HepG2 (cell line): Measurements from ENCODE around the gene GUSB. TPM values are rescaled to one million over a fixed set of nuclear protein-coding genes. Genes with fewer than 3 reads are reported as not detected.

ENCODE experiments used
- ATAC-seq: fragments of 200-7000 bp; cut with Tn5 transposase; 3 replicates; pipeline ENCODE4 v1.9.1; 2020; ENCODE audit warnings: mild to moderate bottlenecking, moderate library complexity
- BruUV-seq: library from RNA; stranded (reverse); fragments of 400-500 nt; replicated peaks from 2 replicates; lab custom pipeline; 2021; lab: Mats Ljungman, UMichigan
- CTCF ChIA-PET: fragments of 300-600 bp; formaldehyde crosslinking; extraction: SDS; loops from one replicate; lab custom pipeline; 2021; ENCODE audit warnings: low total read pairs, inconsistent platforms, low intra/inter-chr PET ratio; lab: Yijun Ruan, JAX
- POLR2A ChIA-PET: fragments of 350-600 bp; sonication (Branson Sonifier 250); formaldehyde crosslinking; loops from one replicate; lab custom pipeline; 2020; ENCODE audit warnings: antibody characterized with exemption, inconsistent platforms; lab: Yijun Ruan, JAX
- DNase-seq: peaks from one replicate; pipeline ENCODE4 v3.0.0-alpha.2; 2015; ENCODE audit warnings: low spot score
- FAIRE-seq: peaks from 3 replicates; lab custom pipeline; 2011; peaks lifted over from hg19 to GRCh38; lab: Jason Lieb, UNC
- H2AFZ ChIP-seq: one replicate; pipeline ENCODE4 v1.6.1; 2011; ENCODE audit warnings: low read length, inconsistent platforms
- H3K27ac ChIP-seq: fragments of 300-600 bp; 3 replicates; pipeline ENCODE4 v1.8.0; 2011; ENCODE audit warnings: mixed run types, mild to moderate bottlenecking, mixed read lengths, low read length, inconsistent platforms; ENCODE audit not compliant: insufficient read depth; ENCODE audit errors: extremely low read length
- H3K27me3 ChIP-seq, 2 experiments: fragments of 200-600 bp in 1 of 2; 2 replicates in 1 of 2; 3 replicates in 1 of 2; pipeline versions ENCODE4 v1.6.0 to v1.8.0; 2011; ENCODE audit warnings: low read length in 2 of 2, mild to moderate bottlenecking in 2 of 2, moderate library complexity in 2 of 2, inconsistent platforms in 1 of 2; ENCODE audit not compliant: insufficient read depth in 2 of 2, control insufficient read depth in 1 of 2
- H3K36me3 ChIP-seq, 2 experiments: fragments of 200-600 bp in 1 of 2; replicated peaks in 1 of 2; 2 replicates in 1 of 2; 3 replicates in 1 of 2; pipeline versions ENCODE4 v1.5.1 to v1.8.0; 2011; ENCODE audit warnings: low read length in 2 of 2, inconsistent platforms in 1 of 2; ENCODE audit not compliant: insufficient read depth in 2 of 2, control insufficient read depth in 1 of 2
- H3K4me1 ChIP-seq: 2 replicates; pipeline ENCODE4 v1.5.1; 2012; ENCODE audit warnings: low read length, inconsistent platforms; ENCODE audit not compliant: insufficient read depth
- H3K4me2 ChIP-seq: 2 replicates; pipeline ENCODE4 v1.6.0; 2011; ENCODE audit warnings: low read depth, low read length, inconsistent platforms
- H3K4me3 ChIP-seq, 3 experiments: fragments of 200-600 bp in 1 of 3; sonication (generic), shearing (Covaris generic) in 1 of 3; replicated peaks in 1 of 3; 2 replicates each; pipeline ENCODE4 v1.5.1; 2011 to 2016; ENCODE audit warnings: low read length in 3 of 3, inconsistent platforms in 2 of 3, low read depth in 2 of 3, mild to moderate bottlenecking in 2 of 3, control low read depth in 1 of 3, mixed read lengths in 1 of 3; ENCODE audit not compliant: insufficient read depth in 1 of 3
- H3K79me2 ChIP-seq: one replicate; pipeline ENCODE4 v1.6.1; 2011; ENCODE audit warnings: low read length, inconsistent platforms; ENCODE audit not compliant: insufficient read depth
- H3K9ac ChIP-seq: 2 replicates; pipeline ENCODE4 v1.6.0; 2011; ENCODE audit warnings: mild to moderate bottlenecking, low read depth, low read length, inconsistent platforms; ENCODE audit not compliant: insufficient read depth
- H3K9me3 ChIP-seq: 2 replicates; pipeline ENCODE4 v1.5.1; 2012; ENCODE audit warnings: mild to moderate bottlenecking, low read length
- H4K20me1 ChIP-seq: 2 replicates; pipeline ENCODE4 v1.6.0; 2011; ENCODE audit warnings: inconsistent platforms, mild to moderate bottlenecking, low read length, moderate library complexity; ENCODE audit not compliant: insufficient read depth
- BRCA1 ChIP-seq: sonication (generic); formaldehyde crosslinking; IDR thresholded peaks from 2 replicates; pipeline ENCODE4 v1.4.0; 2020; ENCODE audit warnings: missing genetic modification reagents
- CAMTA2 ChIP-seq: sonication (generic); formaldehyde crosslinking; IDR thresholded peaks from 2 replicates; pipeline ENCODE4 v1.4.0; 2020; ENCODE audit warnings: mild to moderate bottlenecking, missing genetic modification reagents, borderline replicate concordance
- DPF2 ChIP-seq: sonication (generic); formaldehyde crosslinking; IDR thresholded peaks from 2 replicates; pipeline ENCODE4 v1.4.0; 2020; ENCODE audit warnings: mild to moderate bottlenecking, low read depth, missing genetic modification reagents, borderline replicate concordance
- GLMP ChIP-seq: sonication (generic); formaldehyde crosslinking; IDR thresholded peaks from 2 replicates; pipeline ENCODE4 v1.9.0; 2021; ENCODE audit warnings: missing genetic modification reagents, mild to moderate bottlenecking, borderline replicate concordance
- GTF3A ChIP-seq: sonication (generic); formaldehyde crosslinking; conservative IDR thresholded peaks from 2 replicates; pipeline ENCODE4 v1.4.0; 2020; ENCODE audit warnings: mild to moderate bottlenecking, missing genetic modification reagents
- MLLT10 ChIP-seq: sonication (generic); formaldehyde crosslinking; IDR thresholded peaks from 2 replicates; pipeline ENCODE4 v1.4.0; 2020; ENCODE audit warnings: missing genetic modification reagents
- RAD21 ChIP-seq: fragments of 450-650 bp; formaldehyde crosslinking; IDR thresholded peaks from 2 replicates; pipeline ENCODE4 v1.5.0; 2020; ENCODE audit warnings: mild to moderate bottlenecking
- SNAI1 ChIP-seq: sonication (generic); formaldehyde crosslinking; IDR thresholded peaks from 2 replicates; pipeline ENCODE4 v1.5.0; 2020; ENCODE audit warnings: mild to moderate bottlenecking, missing genetic modification reagents, borderline replicate concordance
- TCF12 ChIP-seq, 2 experiments: fragments of 450-650 bp in 1 of 2; sonication (generic) in 1 of 2; formaldehyde crosslinking in 1 of 2; IDR thresholded peaks; 2 replicates each; pipeline versions ENCODE4 v1.6.1 to v1.8.0; 2017 to 2022; ENCODE audit warnings: antibody characterized with exemption in 1 of 2, mild to moderate bottlenecking in 1 of 2, missing genetic modification reagents in 1 of 2, moderate library complexity in 1 of 2
- XRCC5 ChIP-seq: fragments of 200-400 bp; formaldehyde crosslinking; optimal IDR thresholded peaks from 2 replicates; pipeline ENCODE3; 2017; ENCODE audit warnings: mild to moderate bottlenecking, low read length
- ZBTB8A ChIP-seq: sonication (generic); formaldehyde crosslinking; IDR thresholded peaks from 2 replicates; pipeline ENCODE4 v1.4.0; 2020; ENCODE audit warnings: mild to moderate bottlenecking, low read depth, missing genetic modification reagents, borderline replicate concordance
- ZNF180 ChIP-seq: sonication (generic); formaldehyde crosslinking; IDR thresholded peaks from 2 replicates; pipeline ENCODE4 v1.4.0; 2020; ENCODE audit warnings: low read depth, missing genetic modification reagents, borderline replicate concordance
- ZNF44 ChIP-seq: sonication (generic); formaldehyde crosslinking; IDR thresholded peaks from 2 replicates; pipeline ENCODE4 v1.5.1; 2020; ENCODE audit warnings: mild to moderate bottlenecking, missing genetic modification reagents
- ZNF460 ChIP-seq: sonication (generic); formaldehyde crosslinking; IDR thresholded peaks from 2 replicates; pipeline ENCODE4 v1.5.1; 2020; ENCODE audit warnings: missing genetic modification reagents, mild to moderate bottlenecking, borderline replicate concordance
- ZNF556 ChIP-seq: sonication (generic); formaldehyde crosslinking; IDR thresholded peaks from 2 replicates; pipeline ENCODE4 v1.4.0; 2020; ENCODE audit warnings: mild to moderate bottlenecking, missing genetic modification reagents, borderline replicate concordance
- ZNF670 ChIP-seq: sonication (generic); formaldehyde crosslinking; IDR thresholded peaks from 2 replicates; pipeline ENCODE4 v1.8.0; 2022; ENCODE audit warnings: mild to moderate bottlenecking, missing genetic modification reagents, borderline replicate concordance
- ZNF839 ChIP-seq: sonication (generic); formaldehyde crosslinking; IDR thresholded peaks from 2 replicates; pipeline ENCODE4 v1.4.0; 2020; ENCODE audit warnings: missing genetic modification reagents, mild to moderate bottlenecking, borderline replicate concordance
- ZNF850 ChIP-seq: sonication (generic); formaldehyde crosslinking; conservative IDR thresholded peaks from 2 replicates; pipeline ENCODE4 v1.9.0; 2021; ENCODE audit warnings: mild to moderate bottlenecking, missing genetic modification reagents
- WGBS: methylation state at CpG from one replicate; pipeline ENCODE4 v1.1.6; 2017; ENCODE audit warnings: low lambda C conversion rate; 5-methylcytosine and 5-hydroxymethylcytosine counted together
- in situ Hi-C: cut with HindIII; loops from 2 replicates; pipeline ENCODE4 v1.10.0; 2017; ENCODE audit warnings: low pct_unique_long_range_greater_than_20kb; ENCODE audit not compliant: extremely low pct_ligation_motif_present
- intact Hi-C: fragments of 100-400 bp; cut with micrococcal nuclease; formaldehyde crosslinking; loops from one replicate; pipeline ENCODE4 v1.10.0; 2022; ENCODE audit not compliant: unreplicated experiment
- polyA plus RNA-seq, 8 experiments: library from polyadenylated mRNA; depleted of rRNA in 3 of 8; stranded (reverse) in 7 of 8; unstranded in 1 of 8; fragments of >200 nt; fragmentation: Illumina TruSeq in 4 of 8; extraction: Trizol in 4 of 8; gene quantifications; 2 replicates each; pipeline versions ENCODE4 v1.2.1 to v1.2.3, GENCODE V29; 2011 to 2016; ENCODE audit warnings: low read depth in 4 of 8, missing spikeins in 1 of 8, mixed read lengths in 1 of 8; ENCODE audit not compliant: insufficient read depth in 1 of 8
- total RNA-seq, 5 experiments: library from RNA; depleted of rRNA; stranded (reverse); fragments of >200 nt; fragmentation: Illumina TruSeq; extraction: Trizol; gene quantifications; 2 replicates each; pipeline ENCODE4 v1.2.3, GENCODE V29; 2016; ENCODE audit warnings: low read depth in 1 of 5

GUSB gene
- total and polyA plus RNA-seq, 2 of the 13 experiments (the other 11 are each of a cell fraction or from before 2014, with no cell fraction given) = 18.8 to 60.0 TPM

- intact Hi-C loops = no loop called here
- Histone ChIP-seq H3K79me2 (peaks cover 4% of the 10 kb centered on the region), H2AFZ (no peak overlapping the region), H3K27me3 (no peaks in the 10 kb centered on the region), H3K9ac (no peak overlapping the region), H4K20me1 (no peaks in the 10 kb centered on the region), H3K27ac (no peak overlapping the region), H3K4me2 (no peak overlapping the region), H3K4me3 (no peak overlapping the region), H3K4me1 (no peaks in the 10 kb centered on the region), H3K9me3 (no peaks in the 10 kb centered on the region), H3K36me3 (no peaks in the 10 kb centered on the region)
- ATAC-seq = no peak
- in situ Hi-C loops = no loop called here
- no peak for FAIRE-seq
- no TSS peak for BruUV-seq
- ChIA-PET CTCF (no interaction called here), POLR2A (no interaction called here)
- DNase-seq = no peak
- WGBS = 98% methylated on average over 8 of the region's 8 CpGs
- TF ChIP-seq ZNF180 (CRISPR knock-in tag) = no peak
- TF ChIP-seq XRCC5 = no peak
- TF ChIP-seq ZNF556 (CRISPR knock-in tag) = no peak
- no peak for TF ChIP-seq RAD21 (CRISPR knock-in tag)
- TF ChIP-seq TCF12 (IDR thresholded peaks at IDR 0.05) = no peak
- TF ChIP-seq TCF12 (CRISPR knock-in tag; IDR thresholded peaks at IDR 0.05) = no peak
- TF ChIP-seq CAMTA2 = no peak
- no peak for TF ChIP-seq MLLT10
- TF ChIP-seq ZNF670 (CRISPR knock-in tag) = no peak
- no peak for TF ChIP-seq GTF3A
- no peak for TF ChIP-seq ZNF839 (CRISPR knock-in tag)
- TF ChIP-seq ZNF850 (CRISPR knock-in tag) = no peak
- TF ChIP-seq ZBTB8A = no peak
- TF ChIP-seq BRCA1 (CRISPR knock-in tag) = no peak
- TF ChIP-seq ZNF44 (CRISPR knock-in tag) = no peak
- TF ChIP-seq ZNF460 (CRISPR knock-in tag) = no peak
- TF ChIP-seq GLMP (CRISPR knock-in tag) = no peak
- TF ChIP-seq DPF2 = no peak
- no peak for TF ChIP-seq SNAI1 (CRISPR knock-in tag)
These were observed 65.9 kb downstream of the GUSB start for GRCh38 chr7:65915921-65916657.
